NCI-H774 (cell line): ENCODE data around the gene TSPAN8.
"Not testable (repeated sequence)": the region's sequence is repeated elsewhere in the genome, so short reads cannot be mapped to it uniquely, and the experiment has no call there.

ENCODE experiments used
- DNase-seq: peaks from one replicate; lab custom pipeline; 2025; lab: John Stamatoyannopoulos, UW

Gene TSPAN8

DNA sequence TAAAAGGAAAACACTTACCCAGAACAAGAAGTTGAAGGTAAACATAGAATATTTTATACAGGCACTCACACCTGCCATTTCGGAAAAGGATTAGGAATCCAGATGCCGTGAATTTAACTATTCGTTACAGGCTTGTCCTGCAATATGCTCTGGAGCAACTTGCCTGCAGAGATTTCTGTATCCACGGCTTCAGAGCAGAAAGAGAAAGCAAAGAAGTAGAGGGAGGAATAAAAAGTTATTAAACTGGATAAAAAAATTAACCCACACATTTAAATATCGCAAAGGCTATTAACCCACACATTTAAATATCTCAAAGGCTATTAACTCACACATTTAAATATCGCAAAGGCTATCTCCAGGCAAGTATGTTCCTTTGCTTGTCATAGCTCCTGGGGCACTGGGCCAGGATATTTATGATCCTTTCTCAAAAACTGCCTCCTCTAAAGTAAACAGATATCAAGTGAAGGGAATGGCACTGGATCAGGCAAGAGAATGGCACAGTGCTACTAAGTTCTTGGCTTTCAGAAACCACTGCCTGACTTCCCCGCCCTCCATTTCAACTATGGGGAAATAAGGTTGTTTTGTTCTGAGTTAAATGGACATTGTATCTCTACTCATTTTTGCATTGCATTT lies at the start of gene TSPAN8:
TSPAN8 (minus strand) TSS at position 399 of the 633 bp plus-strand sequence; CDS start at position 78, 321 bp downstream.
- peak; percentile 62 for DNase-seq

DNA sequence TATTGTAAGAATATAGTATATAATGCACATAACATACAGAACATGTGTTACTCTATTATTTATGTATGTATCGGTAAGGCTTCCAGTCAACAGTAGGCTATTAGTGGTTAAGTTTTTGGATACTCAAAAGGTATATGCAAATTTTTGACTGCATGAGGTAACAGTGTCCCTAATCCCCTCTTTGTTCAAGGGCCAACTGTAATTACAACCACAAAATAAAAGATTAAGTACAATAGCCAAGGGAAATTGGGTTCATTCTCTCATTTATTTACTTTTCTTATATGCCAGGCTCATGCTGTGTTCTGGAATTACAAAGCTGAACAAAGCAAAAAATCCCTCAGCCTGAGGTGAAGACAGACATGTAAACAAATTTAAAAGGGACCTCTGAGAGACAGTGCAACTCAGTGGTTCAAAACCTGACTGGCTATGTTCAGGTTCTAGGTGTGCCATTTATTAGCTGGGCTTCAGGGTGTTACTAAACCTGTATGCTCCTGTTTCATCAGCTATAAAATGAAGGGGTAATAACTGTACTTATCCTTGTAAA lies 43.4 kb upstream of the TSPAN8 start:
- DNase-seq = peak; percentile 82

DNA sequence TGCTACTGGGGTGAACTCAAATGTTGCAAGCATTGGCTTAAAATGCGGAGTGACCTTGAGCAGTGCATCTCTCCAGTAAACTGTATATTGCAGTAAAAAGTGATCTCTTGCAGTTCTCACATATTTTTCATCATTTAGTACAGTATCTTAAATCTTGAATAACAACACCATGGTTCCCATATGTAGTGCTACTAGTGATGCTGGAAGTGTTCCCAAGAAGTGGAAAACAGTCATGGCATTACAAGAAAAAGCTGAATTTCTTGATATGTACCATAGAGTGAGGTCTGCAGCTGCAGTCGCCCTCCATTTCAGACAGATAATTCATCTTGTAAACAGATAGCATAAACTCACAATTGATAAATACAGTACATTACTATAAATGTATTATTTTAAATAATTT lies 42.9 kb upstream of the TSPAN8 start:
- DNase-seq = no peak

DNA sequence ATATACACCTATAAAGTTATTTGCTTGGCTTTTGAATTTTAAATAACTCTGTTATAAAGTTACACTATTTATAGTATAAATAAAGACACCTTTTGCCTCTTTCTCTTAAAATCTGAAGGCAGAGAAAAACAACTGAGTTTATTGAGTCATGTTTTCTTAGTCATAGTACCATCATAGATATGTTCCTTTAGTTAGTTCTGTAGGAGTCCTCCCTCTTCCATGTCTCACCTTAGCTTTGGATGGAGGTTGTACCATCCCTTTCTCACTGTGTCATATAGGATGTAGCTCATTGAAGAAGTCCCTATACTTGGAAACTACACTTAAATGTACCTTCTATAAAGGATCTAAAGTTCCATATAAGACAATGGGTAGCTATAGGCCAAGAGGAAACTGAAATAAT lies 39.7 kb upstream of the TSPAN8 start:
- DNase-seq = no peak

DNA sequence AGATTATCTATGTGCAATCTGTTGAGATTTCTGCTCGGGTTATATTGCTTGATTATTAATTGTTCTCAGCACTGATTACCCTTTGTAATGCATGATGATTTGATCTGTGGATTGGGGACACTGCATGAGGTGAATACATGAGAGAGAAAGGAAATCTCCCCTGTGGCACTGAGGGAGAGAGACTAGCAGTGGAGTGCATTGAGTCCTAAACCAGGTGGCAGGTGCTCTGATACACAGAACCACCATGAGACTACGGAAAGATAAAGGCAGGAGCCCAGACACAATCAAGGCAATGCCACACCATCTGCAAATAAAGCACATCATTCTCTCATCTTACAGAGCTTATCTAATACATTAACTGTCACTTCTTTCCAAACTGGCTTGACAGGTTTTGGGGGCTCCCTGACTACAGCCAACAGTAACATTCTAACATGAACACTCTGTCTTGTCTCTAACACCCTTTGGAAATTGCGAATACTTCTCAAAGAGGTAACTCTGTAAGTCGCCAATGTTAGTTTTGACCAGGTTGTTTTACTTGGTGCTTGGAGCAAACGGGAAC lies 37.6 kb upstream of the TSPAN8 start:
- DNase-seq = peak; percentile 64

DNA sequence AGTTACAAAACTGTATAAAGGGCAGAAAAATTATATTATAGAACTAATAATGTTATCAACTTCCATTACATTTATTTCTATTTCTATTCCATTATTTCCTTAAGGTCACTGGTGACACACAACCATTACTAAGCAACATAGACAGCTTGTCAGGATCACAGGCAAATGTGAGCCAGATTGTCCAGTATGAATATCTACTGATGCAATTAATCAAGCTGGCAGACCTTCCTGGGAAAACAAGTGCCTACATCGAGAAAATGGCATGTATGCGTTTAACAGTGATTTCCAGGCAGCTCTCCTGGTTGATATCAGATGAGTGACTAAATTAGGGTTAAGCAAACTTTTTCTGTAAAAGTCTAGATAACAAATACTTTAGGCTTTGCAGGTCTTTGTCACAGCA lies 36.9 kb upstream of the TSPAN8 start:
- DNase-seq = peak; percentile 41

DNA sequence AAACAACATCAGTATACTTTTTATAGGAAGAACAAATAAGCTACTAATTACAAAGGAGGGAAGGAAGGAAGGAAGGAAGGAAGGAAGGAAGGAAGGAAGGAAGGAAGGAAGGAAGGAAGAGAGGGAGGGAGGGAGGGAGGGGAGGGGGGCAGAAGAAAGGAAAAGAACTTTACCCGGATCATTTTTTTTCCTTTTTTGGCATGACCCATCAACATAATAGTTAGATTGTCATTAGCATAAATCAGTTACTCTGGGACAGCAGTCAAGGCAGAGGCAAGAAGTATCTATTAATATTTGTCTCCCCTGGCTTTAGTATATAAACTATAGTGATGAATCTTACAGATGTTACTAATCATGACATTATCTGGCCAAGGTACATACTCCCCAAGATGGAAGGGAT lies 35.2 kb upstream of the TSPAN8 start:
- no peak for DNase-seq

DNA sequence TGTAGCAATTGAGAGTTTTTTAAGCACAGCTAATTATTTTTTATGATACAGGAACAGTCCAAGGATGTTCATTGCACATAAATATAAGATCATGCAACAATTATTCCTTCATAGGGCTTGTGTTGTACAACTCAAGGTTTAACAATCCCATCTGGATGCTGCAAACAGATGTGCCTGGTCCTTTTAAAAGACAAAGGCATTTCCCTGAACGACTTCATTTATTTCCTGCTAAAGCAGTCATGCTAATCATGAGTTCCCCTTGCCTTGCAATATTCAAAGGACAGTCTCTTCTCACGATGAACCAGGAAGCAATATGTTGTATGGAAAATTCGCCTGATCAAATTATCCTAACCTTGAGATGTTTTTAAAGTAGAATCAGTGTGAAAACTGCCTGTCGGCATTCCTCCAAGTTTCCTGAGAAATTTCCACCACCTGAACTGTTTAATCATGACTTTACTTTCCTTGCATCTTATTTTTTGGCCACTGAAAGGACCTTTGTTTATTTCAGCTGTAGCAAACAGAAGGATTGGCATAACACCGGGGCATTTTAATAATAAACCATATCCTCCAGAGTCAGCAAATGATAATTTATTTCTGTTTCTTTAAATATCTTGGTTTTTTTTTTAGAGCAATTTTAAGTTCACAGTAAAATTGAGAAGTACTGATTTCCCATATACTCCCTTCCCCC lies 33.9 kb upstream of the TSPAN8 start:
- no peak for DNase-seq

DNA sequence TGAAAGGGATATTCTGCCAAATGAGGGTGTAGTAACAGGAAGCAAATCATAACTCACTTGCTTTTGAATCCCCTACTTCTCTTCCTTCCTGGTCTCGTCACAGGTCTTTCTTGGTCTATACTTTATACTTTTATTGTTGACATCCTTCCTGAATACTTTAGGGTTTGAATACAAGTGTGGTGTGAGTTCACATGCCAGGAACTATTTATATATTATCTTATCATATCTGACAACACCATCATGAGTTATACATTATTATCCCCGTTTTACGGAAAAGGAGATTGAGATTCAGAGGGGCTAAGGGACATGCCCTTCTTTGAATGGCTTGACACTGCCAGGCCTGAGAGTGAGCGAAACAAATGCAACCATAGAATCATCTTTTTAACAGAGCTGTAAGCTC lies 33.0 kb upstream of the TSPAN8 start:
- DNase-seq = no peak

DNA sequence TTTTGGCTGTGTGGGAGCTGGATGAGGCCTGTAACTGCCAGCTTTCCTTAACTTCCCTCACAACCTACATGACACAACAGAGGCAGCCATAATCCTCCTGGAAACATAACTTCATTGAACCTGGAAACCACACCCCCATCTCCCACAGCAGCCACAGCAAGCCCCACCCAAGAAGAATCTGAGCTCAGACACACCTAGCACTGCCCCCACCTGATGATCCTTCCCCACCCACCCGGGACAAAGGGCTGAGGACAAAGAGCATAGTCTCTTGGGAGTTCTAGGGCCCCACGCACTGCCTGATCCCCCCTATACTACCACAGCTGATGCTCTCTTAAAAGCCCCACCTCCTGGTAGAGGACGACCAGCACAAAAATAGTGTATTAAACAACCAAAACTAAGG lies 29.6 kb upstream of the TSPAN8 start:
- DNase-seq = no peak

DNA sequence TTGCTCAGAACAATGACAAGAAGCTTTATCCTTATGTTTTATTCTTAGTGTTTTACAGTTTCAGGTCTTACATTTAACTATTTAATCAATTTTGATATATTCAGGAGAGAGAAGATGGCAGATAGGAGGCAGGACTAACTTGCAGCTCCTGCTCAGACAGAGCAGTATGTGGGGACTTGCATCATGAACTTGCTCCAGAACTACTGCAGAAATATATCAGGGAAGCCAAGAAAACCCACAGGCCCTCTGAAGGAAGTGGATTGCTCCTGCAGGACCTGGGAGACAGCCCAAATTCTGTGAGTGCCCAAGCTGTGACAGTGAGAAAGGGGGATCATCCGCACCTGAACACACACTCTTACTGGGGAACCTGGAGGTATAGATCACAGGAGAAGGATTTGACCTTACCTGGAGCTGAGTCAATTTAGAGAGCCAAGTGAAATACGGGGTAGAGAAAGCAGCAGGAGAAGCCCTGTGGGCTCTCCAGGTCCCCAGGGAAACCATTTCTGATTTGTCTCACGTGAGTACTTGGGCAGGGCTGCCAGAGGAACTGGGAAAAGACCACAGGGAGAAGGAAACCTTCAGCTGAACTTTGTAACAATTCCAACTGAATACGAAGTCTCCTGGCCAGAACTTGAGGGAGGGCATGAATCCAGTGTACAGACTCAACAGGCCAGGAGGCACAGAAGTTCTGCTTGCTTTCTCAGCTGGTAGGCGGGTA lies 28.9 kb upstream of the TSPAN8 start:
- DNase-seq = no peak

DNA sequence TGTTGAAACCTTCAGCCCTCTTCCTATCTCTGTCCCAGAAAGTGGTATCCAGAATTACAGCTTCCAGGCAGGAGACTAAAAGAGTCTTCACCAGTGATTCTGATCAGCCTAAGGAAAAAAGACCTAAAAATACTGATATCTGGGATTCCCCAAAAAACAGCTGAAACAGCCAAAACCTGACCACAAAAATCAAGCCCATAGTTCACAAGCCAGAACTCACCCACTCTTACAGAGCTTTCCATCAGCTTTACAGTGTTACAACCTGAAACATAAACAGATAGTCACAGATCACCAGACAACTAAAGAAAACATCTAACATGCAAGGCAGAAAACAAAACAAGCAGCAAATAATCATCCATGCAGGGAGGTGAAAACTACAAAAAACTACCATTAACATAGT lies 26.0 kb upstream of the TSPAN8 start:
- no peak for DNase-seq

DNA sequence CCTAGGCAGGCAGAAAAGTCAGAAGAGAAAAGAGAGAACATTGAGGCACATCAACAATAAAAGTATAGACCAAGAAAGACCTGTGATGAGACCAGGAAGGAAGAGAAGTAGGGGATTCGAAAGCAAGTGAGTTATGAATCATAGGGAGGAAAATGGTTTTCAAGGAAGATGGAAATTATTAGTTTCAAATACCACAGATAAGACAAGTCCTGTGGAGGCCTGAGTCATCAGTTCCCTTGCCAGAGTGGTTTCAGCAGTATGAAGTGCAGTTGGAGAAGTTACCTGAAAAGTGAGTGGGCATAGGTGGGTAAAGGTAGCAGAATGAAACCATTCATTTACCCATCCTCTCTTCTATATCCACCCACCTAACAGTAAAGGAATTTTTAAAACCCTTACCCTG lies 25.2 kb upstream of the TSPAN8 start:
- no peak for DNase-seq

DNA sequence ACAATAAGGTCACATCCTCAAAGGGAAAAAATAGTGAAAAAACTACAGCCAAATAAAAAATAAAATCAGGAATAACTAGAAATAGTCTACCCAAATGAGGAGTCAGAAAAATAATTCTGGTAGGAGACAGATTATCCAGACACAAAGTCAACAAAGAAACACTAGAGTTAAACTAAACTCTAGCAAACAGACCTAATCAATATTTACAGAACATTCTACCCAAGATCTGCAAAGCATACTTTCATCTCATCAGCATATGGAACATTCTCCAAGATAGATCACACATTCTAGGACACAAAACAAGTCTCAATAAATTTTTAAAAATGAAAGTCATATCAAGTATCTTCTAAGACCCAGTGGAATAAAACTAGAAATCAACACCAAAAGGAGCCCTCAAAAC lies 20.4 kb upstream of the TSPAN8 start:
- DNase-seq = no peak

DNA sequence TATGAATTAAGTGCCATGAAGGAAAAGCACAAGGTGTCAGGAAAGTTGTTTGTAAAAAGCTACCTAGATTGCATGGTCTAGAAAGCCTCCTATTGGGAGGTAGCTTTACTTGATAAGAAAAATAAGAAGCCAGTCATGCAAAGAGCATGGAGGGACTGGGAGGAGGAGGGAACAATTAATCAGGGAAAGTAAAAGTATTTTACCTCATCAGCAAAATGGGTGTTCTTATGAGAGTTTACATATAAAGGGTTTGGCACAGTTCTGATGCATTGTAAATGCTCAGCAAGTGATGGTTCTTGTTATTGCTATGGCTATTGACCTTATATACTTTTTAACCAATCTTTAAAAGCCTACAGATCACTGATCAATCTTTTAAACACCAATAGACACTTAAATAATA lies 17.0 kb upstream of the TSPAN8 start:
- DNase-seq = no peak

DNA sequence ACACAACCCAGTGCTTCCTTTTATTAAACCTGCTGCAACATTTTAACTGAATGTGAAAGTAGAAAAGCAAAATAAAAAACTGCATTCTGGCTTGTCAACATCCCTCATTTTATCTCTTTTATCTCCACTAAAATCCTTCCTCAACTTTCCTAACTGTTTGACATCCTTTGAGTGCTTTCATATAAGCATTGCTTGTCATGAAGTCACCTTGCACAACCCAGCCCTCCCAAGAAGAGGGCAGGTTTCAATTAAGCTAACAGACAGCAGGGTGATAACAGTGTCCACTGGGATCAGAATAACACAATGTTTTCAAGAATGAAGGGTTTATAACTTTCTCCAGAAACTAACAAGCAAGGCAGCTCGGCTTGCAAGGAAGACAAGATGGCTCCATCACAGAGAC lies 16.3 kb upstream of the TSPAN8 start:
- no peak for DNase-seq

DNA sequence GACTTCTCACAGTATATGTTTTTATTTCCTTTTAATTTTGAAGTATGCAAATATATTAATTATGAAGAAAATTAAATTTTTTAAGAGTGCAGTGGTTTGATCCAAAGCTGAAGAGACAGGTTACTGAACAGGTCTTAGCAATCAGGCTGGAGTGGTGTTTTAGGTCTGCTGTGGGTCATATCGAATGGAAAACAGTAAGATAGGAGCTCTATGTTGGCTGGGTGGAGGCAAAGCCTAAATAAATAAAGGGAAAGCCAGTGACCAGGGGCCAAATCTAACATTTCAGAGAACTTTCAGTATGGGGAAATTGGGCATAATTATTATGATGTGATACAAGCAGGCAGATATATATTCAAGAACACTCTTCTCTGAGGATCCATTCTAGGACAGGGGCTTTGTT lies 12.7 kb upstream of the TSPAN8 start:
- DNase-seq = no peak

DNA sequence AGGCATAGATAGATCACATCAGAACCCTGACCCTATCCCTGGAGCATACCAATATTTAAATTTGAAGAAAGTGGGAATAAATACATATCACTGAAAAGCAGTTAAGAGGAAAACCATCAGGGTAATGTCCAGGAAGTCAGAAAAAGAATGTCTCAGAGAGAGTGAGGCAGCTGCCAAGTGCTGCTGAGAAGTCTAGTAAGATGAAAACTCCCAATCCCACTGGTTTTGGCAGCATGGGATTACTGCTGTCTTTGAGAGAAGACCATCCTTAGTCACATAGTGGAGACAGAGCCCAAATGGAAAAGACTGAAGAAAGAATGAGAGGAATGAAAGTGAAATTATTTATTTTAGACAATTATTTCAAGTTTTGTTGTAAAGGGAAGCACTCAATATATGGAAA lies 11.5 kb upstream of the TSPAN8 start:
- DNase-seq = no peak

DNA sequence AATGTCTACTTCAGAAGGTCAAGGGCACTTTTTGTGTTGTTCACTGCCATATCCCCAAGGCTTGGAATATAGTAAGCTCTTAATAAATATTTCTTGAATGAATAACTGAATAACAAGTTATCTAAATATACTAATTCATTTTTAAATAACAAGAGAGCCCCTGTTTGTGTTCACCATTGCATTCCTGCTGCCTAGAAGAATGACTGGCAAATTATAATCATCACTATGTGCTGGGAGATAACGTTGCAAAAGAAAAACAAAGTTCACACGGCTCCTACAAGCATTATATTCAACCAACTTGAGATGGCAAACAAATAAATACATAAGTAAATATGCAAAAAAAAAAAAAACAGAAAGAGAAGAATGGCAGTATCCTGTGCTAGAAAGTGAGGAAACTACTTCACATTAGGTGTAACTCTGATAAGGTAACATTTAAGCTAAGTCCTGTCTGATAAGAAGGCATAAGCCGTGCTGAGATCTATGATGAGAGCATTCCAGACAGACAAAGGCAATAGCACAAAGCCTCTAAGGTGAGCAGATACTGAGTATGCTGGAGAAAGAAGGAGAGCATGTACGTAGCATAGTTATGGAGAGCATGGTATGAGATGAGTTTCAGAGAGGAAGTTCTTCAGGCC lies 9.2 kb upstream of the TSPAN8 start:
- no peak for DNase-seq

DNA sequence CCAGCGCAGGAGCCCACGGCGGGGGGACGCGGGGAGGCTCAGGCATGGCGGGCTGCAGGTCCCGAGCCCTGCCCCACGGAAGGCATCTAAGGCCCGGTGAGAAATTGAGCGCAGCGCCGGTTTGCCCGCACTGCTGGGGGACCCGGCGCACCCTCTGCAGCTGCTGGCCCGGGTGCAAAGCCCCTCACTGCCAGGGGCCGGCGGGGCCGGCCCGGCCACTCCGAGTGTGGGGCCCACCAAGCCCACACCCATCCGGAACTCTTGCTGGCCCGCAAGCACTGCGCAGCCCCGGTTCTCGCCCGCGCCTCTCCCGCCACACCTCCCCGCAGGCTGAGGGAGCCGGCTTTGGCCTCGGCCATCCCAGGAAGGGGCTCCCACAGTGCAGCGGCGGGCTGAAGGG lies 8.5 kb upstream of the TSPAN8 start:
- no peak for DNase-seq

DNA sequence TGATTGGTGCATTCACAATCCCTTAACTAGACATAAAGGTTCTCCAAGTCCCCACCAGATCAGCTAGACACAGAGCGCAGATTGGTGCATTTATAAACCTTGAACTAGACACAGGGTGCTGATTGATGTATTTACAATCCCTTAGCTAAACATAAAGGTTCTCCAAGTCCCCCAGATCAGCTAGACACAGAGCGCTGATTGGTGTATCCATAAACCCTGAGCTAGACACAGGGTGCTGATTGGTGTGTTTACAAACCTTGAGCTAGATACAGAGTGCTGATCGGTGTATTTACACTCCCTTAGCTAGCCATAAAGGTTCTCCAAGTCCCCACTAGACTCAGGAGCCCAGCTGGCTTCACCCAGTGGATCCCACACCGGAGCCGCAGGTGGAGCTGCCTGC lies 8.0 kb upstream of the TSPAN8 start:
- DNase-seq = not testable (repeated sequence)

DNA sequence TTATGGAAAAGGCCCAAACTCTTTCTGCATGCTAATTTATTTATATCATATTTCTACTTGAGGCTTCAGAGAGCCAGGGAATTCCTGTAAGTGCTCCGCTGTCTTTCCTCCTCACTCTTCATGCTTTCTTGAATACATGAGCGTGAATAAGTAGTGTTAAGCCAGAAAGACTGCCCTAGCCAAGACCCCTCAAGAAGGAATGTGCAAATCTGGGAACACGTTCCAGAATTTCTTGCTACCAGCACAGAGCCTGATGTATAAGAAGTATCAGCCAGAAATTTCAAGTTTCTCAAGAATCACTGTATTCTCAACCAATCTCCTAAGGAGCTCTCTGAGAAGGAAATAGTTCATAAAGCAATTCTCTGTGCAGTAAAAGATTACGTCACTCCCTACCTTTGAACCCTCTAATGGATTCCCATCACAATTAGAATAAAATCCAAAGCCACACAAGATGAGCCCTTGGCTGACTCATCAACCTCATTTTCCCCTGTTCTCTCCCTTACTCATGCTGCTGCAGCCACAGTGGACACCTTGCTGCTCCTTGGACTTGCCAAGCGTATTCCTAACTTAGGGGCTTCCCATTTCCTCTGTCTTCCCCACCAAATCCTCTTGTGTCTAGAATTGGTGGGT lies 6.9 kb upstream of the TSPAN8 start:
- DNase-seq = no peak
